OCI-LY3 (cell line): ENCODE data around the gene DLX4.

Source experiments
- H2AFZ ChIP-seq: fragments of 200-600, 300-600 bp; shearing (Covaris generic); 2 replicates; pipeline ENCODE4 v1.6.0; 2014; ENCODE audit warnings: antibody characterized with exemption, low read depth, low read length
- H3K27ac ChIP-seq: fragments of 200-600, 300-600 bp; sonication (generic); 2 replicates; pipeline ENCODE4 v1.5.1; 2014; ENCODE audit warnings: mild to moderate bottlenecking, low read length, moderate library complexity, mixed read lengths
- H3K27me3 ChIP-seq: fragments of 200-600, 300-600 bp; sonication (generic); 2 replicates; pipeline ENCODE4 v1.6.1; 2014; ENCODE audit warnings: low read depth, low read length, mixed read lengths
- H3K36me3 ChIP-seq: fragments of 200-600, 300-600 bp; sonication (generic); replicated peaks from 2 replicates; pipeline ENCODE3; 2014; ENCODE audit warnings: low read depth, low read length, mixed read lengths
- H3K4me1 ChIP-seq: fragments of 300-600, 200-600 bp; sonication (generic); 2 replicates; pipeline ENCODE4 v1.6.1; 2014; ENCODE audit warnings: low read length, mixed read lengths
- H3K4me2 ChIP-seq: fragments of 200-600, 300-600 bp; sonication (generic); 2 replicates; pipeline ENCODE4 v1.6.1; 2014; ENCODE audit warnings: low read length, mixed read lengths
- H3K4me3 ChIP-seq: fragments of 300-600, 200-600 bp; sonication (generic); 2 replicates; pipeline ENCODE4 v1.5.1; 2014; ENCODE audit warnings: antibody characterized with exemption, mild to moderate bottlenecking, low read length, moderate library complexity
- H3K79me2 ChIP-seq: fragments of 300-600, 200-600 bp; shearing (Covaris generic); 2 replicates; pipeline ENCODE4 v1.6.1; 2014; ENCODE audit warnings: mild to moderate bottlenecking, low read length, mixed read lengths
- H3K9ac ChIP-seq: fragments of 300-600, 200-600 bp; shearing (Covaris generic); 2 replicates; pipeline ENCODE4 v1.6.0; 2014; ENCODE audit warnings: mild to moderate bottlenecking, low read length, moderate library complexity
- H3K9me3 ChIP-seq: fragments of 200-600, 300-600 bp; shearing (Covaris generic); 2 replicates; pipeline ENCODE4 v1.6.1; 2014; ENCODE audit warnings: low read length, mixed read lengths; ENCODE audit not compliant: insufficient read depth
- H4K20me1 ChIP-seq: fragments of 200-600, 300-600 bp; sonication (generic); 2 replicates; pipeline ENCODE4 v1.6.1; 2016; ENCODE audit warnings: low read length, mixed read lengths; ENCODE audit not compliant: insufficient read depth
- CTCF ChIP-seq: fragments of 200-600, 300-600 bp; sonication (generic); IDR thresholded peaks from 2 replicates; pipeline ENCODE4 v1.5.1; 2014; ENCODE audit warnings: antibody characterized with exemption, low read length, low read depth
- EZH2phosphoT487 ChIP-seq: fragments of 200-600 bp; shearing (Covaris generic); IDR thresholded peaks from 2 replicates; pipeline ENCODE4 v1.6.1; 2018; ENCODE audit warnings: antibody characterized with exemption, mixed run types, low read depth

Gene DLX4

GRCh38 chr17:49958723-49959122 lies 10.3 kb upstream of the DLX4 start:
- no peak overlapping the region for H2AFZ ChIP-seq
- no peak overlapping the region for H3K4me2 ChIP-seq
- H3K79me2 ChIP-seq: no peaks in the 10 kb centered on the region
- TF ChIP-seq CTCF (no peak), EZH2phosphoT487 (no peak)
- no peak overlapping the region for H3K27ac ChIP-seq
- H3K9ac ChIP-seq: no peak overlapping the region
- H3K4me1 ChIP-seq: peaks cover 5% of the 10 kb centered on the region; the same call in 1 of the 2 replicates
- no peaks in the 10 kb centered on the region for H3K9me3 ChIP-seq
- no peaks in the 10 kb centered on the region for H3K36me3 ChIP-seq
- no peak overlapping the region for H3K4me3 ChIP-seq
- H3K27me3 ChIP-seq: no peaks in the 10 kb centered on the region
- H4K20me1 ChIP-seq: no peaks in the 10 kb centered on the region

- Histone ChIP-seq H3K9ac (no peak overlapping the region), H4K20me1 (no peaks in the 10 kb centered on the region), H3K4me3 (no peak overlapping the region), H3K79me2 (no peaks in the 10 kb centered on the region), H3K4me1 (peaks cover 5% of the 10 kb centered on the region; the same call in 1 of the 2 replicates), H3K27ac (no peak overlapping the region), H3K9me3 (no peaks in the 10 kb centered on the region), H3K4me2 (no peak overlapping the region), H3K27me3 (no peaks in the 10 kb centered on the region), H3K36me3 (no peaks in the 10 kb centered on the region), H2AFZ (no peak overlapping the region)
- no peak for TF ChIP-seq EZH2phosphoT487
- no peak for TF ChIP-seq CTCF
Observed at GRCh38 chr17:49959183-49959935, 9.6 kb upstream of the DLX4 start.

GRCh38 chr17:49962599-49963308 lies 6.2 kb upstream of the DLX4 start:
- TF ChIP-seq EZH2phosphoT487 (no peak), CTCF (no peak)
- H3K79me2 ChIP-seq: no peaks in the 10 kb centered on the region
- H3K27me3 ChIP-seq: peaks cover 10% of the 10 kb centered on the region

GRCh38 chr17:49963309-49963625 lies 5.7 kb upstream of the DLX4 start:
- Histone ChIP-seq H3K4me3 (no peak overlapping the region), H3K27me3 (peaks cover 10% of the 10 kb centered on the region), H3K36me3 (no peaks in the 10 kb centered on the region), H3K4me2 (no peak overlapping the region), H3K9me3 (no peaks in the 10 kb centered on the region), H3K9ac (no peak overlapping the region), H3K27ac (no peak overlapping the region), H3K79me2 (no peaks in the 10 kb centered on the region), H4K20me1 (no peaks in the 10 kb centered on the region), H3K4me1 (peaks cover 10% of the 10 kb centered on the region), H2AFZ (no peak overlapping the region)
- no peak for TF ChIP-seq CTCF
- TF ChIP-seq EZH2phosphoT487: no peak

More at GRCh38 chr17:49962599-49963308, 6.2 kb upstream of the DLX4 start:
- no peak overlapping the region for H3K9ac ChIP-seq
- no peaks in the 10 kb centered on the region for H3K9me3 ChIP-seq
- no peak overlapping the region for H3K4me2 ChIP-seq
- no peak overlapping the region for H2AFZ ChIP-seq
- H3K4me3 ChIP-seq: no peak overlapping the region
- H4K20me1 ChIP-seq: no peaks in the 10 kb centered on the region
- H3K4me1 ChIP-seq: peaks cover 5% of the 10 kb centered on the region
- no peaks in the 10 kb centered on the region for H3K36me3 ChIP-seq
- no peak overlapping the region for H3K27ac ChIP-seq
